RKO (cell line): ENCODE measurements around the gene SERPINA9.
A peak's percentile ranks its signal among the peaks of the same experiment; 100 is the strongest.
"Not testable (repeated sequence)": the region's sequence is repeated elsewhere in the genome, so short reads cannot be mapped to it uniquely, and the experiment has no call there.

Experiments
- DNase-seq: peaks from one replicate; pipeline ENCODE4 v3.0.0-alpha.2; 2016; ENCODE audit warnings: low spot score

The SERPINA9 gene

DNA sequence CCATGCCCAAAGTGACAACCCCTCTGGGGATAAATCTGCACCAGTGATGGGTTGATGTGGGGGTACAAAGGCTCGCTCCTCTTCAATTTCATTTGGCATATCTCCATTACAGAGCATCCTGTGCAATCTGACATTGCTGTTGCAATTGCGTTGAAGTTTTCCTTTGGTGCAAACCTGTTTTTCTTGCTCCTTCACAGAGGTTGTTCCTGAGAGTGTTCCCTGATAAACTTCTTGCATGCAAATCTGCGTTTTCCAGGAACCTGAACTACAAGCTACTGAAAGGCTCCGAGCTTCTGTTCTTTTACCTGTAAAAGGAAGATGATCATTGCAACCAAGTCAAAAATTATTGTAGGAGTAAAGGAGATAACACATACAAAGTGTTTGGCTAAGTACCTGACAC is 49.5 kb downstream of the SERPINA9 start:
- no peak for DNase-seq

DNA sequence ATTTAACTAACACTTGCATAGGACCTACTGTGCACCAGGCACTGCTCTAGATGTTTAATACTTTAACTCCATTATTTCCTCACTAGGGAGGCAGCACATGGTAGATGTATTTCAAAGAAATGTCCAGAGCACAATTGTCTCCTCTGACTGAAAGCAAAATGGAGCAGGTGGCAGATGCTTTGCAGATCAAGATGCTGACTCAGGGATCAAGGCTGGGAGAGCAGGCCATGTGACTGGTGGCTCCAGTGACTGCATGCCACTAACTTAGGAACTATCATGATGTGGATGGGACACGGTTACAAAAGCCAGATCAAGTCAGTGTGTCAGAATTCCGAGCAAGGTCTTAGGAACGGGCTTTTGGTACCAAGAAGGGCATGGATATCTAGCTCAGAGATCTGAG is 51.6 kb downstream of the SERPINA9 start:
- DNase-seq = no peak

DNA sequence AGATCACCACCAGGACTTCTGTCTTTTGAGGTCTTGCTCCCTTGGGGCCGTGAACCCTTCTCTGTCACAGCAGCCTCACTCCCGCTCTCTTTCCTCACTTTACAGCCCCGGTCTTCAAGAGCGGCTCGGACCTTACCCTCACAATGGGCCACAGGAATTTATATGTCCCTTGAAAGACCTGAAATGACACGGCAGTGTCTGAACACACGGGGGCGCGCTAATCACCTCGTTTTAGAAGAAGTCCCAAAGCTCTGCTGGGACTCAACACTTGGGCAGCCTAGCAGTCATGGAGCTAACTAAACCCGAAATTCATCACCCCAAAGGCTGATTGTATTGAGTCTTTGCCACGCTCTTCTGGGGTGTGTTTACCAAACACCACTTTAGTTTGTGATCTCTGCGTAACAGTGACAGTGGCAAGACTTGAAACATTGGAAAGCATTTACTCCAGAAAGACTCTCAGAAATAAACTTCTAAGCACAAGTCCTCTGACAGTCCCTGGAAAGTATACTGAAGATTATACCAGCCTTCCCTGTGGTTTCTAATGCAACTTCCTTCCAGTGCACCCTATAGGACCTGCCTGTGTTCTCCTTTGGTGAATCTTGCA is 52.4 kb downstream of the SERPINA9 start:
- DNase-seq = peak; percentile 69

GRCh38 chr14:94421316-94421715 is 54.7 kb downstream of the SERPINA9 start:
- DNase-seq = no peak

GRCh38 chr14:94417497-94418205 is 58.3 kb downstream of the SERPINA9 start:
- not testable (repeated sequence) for DNase-seq
